ENCODE data around the gene IQGAP1. TPM values are rescaled to one million over a fixed set of nuclear protein-coding genes. Genes with fewer than 3 reads are reported as not detected.

Gene IQGAP1
- total and polyA plus RNA-seq, 5 donors = 30.0 to 57.9 (median 53.6) TPM

GRCh38 chr15:90375071-90375470 is 13.0 kb upstream of the IQGAP1 start:
- Histone ChIP-seq H3K4me1 (ENCODE audit: control insufficient read depth, insufficient read depth, low read length) (no peaks in the 10 kb centered on the region), H3K4me3 (ENCODE audit: low read length) (no peak overlapping the region), H3K9me3 (ENCODE audit: control insufficient read depth, low read length) (no peaks in the 10 kb centered on the region), H3K27ac (ENCODE audit: low read length) (no peak overlapping the region), H3K27me3 (ENCODE audit: control insufficient read depth, insufficient read depth) (no peaks in the 10 kb centered on the region)
- ATAC-seq = no peak
- intact Hi-C loops (cut with DNase I) = no loop called here
- no peak for DNase-seq
- 97% methylated on average over 7 of the region's 7 CpGs for WGBS

- 68% methylated on average over 6 of the region's 6 CpGs for WGBS
- intact Hi-C loops (cut with DNase I) = no loop called here
- H3K4me3 ChIP-seq (ENCODE audit: low read length) = no peak overlapping the region
- ATAC-seq = peak in 1 of 2 donors; percentile 64
- no peaks in the 10 kb centered on the region for H3K9me3 ChIP-seq (ENCODE audit: control insufficient read depth, low read length)
- H3K27ac ChIP-seq (ENCODE audit: low read length) = peak overlapping the region; percentile 56
- peak in 1 of 3 donors; percentile 41 for DNase-seq
- H3K4me1 ChIP-seq (ENCODE audit: control insufficient read depth, insufficient read depth, low read length) = no peaks in the 10 kb centered on the region
- no peaks in the 10 kb centered on the region for H3K27me3 ChIP-seq (ENCODE audit: control insufficient read depth, insufficient read depth)
These were observed 11.3 kb upstream of the IQGAP1 start for GRCh38 chr15:90376789-90377188.

GRCh38 chr15:90379263-90379662 is 8.8 kb upstream of the IQGAP1 start:
- Histone ChIP-seq H3K4me1 (ENCODE audit: control insufficient read depth, insufficient read depth, low read length) (no peaks in the 10 kb centered on the region), H3K27me3 (ENCODE audit: control insufficient read depth, insufficient read depth) (no peaks in the 10 kb centered on the region), H3K27ac (ENCODE audit: low read length) (no peak overlapping the region), H3K9me3 (ENCODE audit: control insufficient read depth, low read length) (no peaks in the 10 kb centered on the region), H3K4me3 (ENCODE audit: low read length) (no peak overlapping the region)
- ATAC-seq (no peak), DNase-seq (no peak)
- 90% methylated on average over 3 of the region's 3 CpGs for WGBS
- intact Hi-C loops (cut with DNase I) = no loop called here

GRCh38 chr15:90381515-90381914 is 6.5 kb upstream of the IQGAP1 start:
- H3K9me3 ChIP-seq (ENCODE audit: control insufficient read depth, low read length) = no peaks in the 10 kb centered on the region
- intact Hi-C loops (cut with DNase I) = no loop called here
- ATAC-seq (no peak), DNase-seq (no peak)
- no peak overlapping the region for H3K4me3 ChIP-seq (ENCODE audit: low read length)
- H3K27ac ChIP-seq (ENCODE audit: low read length) = no peak overlapping the region
- H3K4me1 ChIP-seq (ENCODE audit: control insufficient read depth, insufficient read depth, low read length) = peaks cover 2% of the 10 kb centered on the region
- no peaks in the 10 kb centered on the region for H3K27me3 ChIP-seq (ENCODE audit: control insufficient read depth, insufficient read depth)

- no peak overlapping the region for H3K4me3 ChIP-seq (ENCODE audit: low read length)
- H3K27me3 ChIP-seq (ENCODE audit: control insufficient read depth, insufficient read depth) = no peaks in the 10 kb centered on the region
- H3K27ac ChIP-seq (ENCODE audit: low read length) = no peak overlapping the region
- no peaks in the 10 kb centered on the region for H3K9me3 ChIP-seq (ENCODE audit: control insufficient read depth, low read length)
- ATAC-seq (no peak), DNase-seq (no peak)
- H3K4me1 ChIP-seq (ENCODE audit: control insufficient read depth, insufficient read depth, low read length) = peaks cover 2% of the 10 kb centered on the region
- intact Hi-C loops (cut with DNase I) = no loop called here
These were observed 5.7 kb upstream of the IQGAP1 start for GRCh38 chr15:90382320-90382719.

GRCh38 chr15:90386221-90386620 is 1.8 kb upstream of the IQGAP1 start:
- Histone ChIP-seq H3K27ac (ENCODE audit: low read length) (no peak overlapping the region), H3K4me1 (ENCODE audit: control insufficient read depth, insufficient read depth, low read length) (peaks cover 6% of the 10 kb centered on the region), H3K27me3 (ENCODE audit: control insufficient read depth, insufficient read depth) (no peaks in the 10 kb centered on the region), H3K9me3 (ENCODE audit: control insufficient read depth, low read length) (no peaks in the 10 kb centered on the region), H3K4me3 (ENCODE audit: low read length) (no peak overlapping the region)
- ATAC-seq = no peak
- WGBS = 44% methylated on average over 2 of the region's 2 CpGs
- no peak for DNase-seq
- intact Hi-C loops (cut with DNase I) = no loop called here

GRCh38 chr15:90388462-90389380 is 679 bp downstream of the IQGAP1 start:
- no peaks in the 10 kb centered on the region for H3K9me3 ChIP-seq (ENCODE audit: control insufficient read depth, low read length)
- 2% methylated on average over 52 of the region's 52 CpGs for WGBS
- ATAC-seq = peak; percentile 64 to 66
- DNase-seq = peak; percentile 79 to 91 (median 89)
- H3K4me3 ChIP-seq (ENCODE audit: low read length) = peak overlapping the region; percentile 94
- intact Hi-C loops (cut with DNase I) = no loop called here
- H3K27ac ChIP-seq (ENCODE audit: low read length) = peak overlapping the region; percentile 96
- H3K4me1 ChIP-seq (ENCODE audit: control insufficient read depth, insufficient read depth, low read length) = peaks cover 8% of the 10 kb centered on the region
- no peaks in the 10 kb centered on the region for H3K27me3 ChIP-seq (ENCODE audit: control insufficient read depth, insufficient read depth)

GRCh38 chr15:90389513-90389912 is 1.5 kb downstream of the IQGAP1 start:
- WGBS = 57% methylated on average over 6 of the region's 6 CpGs
- H3K27me3 ChIP-seq (ENCODE audit: control insufficient read depth, insufficient read depth) = no peaks in the 10 kb centered on the region
- H3K4me1 ChIP-seq (ENCODE audit: control insufficient read depth, insufficient read depth, low read length) = peaks cover 11% of the 10 kb centered on the region
- ATAC-seq (no peak), DNase-seq (peak in 1 of 3 donors; percentile 42)
- peak overlapping the region; percentile 94 for H3K4me3 ChIP-seq (ENCODE audit: low read length)
- intact Hi-C loops (cut with DNase I) = no loop called here
- H3K27ac ChIP-seq (ENCODE audit: low read length) = peak overlapping the region; percentile 48
- no peaks in the 10 kb centered on the region for H3K9me3 ChIP-seq (ENCODE audit: control insufficient read depth, low read length)

- peaks cover 11% of the 10 kb centered on the region for H3K4me1 ChIP-seq (ENCODE audit: control insufficient read depth, insufficient read depth, low read length)
- ATAC-seq (no peak), DNase-seq (no peak)
- 91% methylated on average over 1 of the region's 1 CpG for WGBS
- H3K27me3 ChIP-seq (ENCODE audit: control insufficient read depth, insufficient read depth) = no peaks in the 10 kb centered on the region
- intact Hi-C loops (cut with DNase I) = no loop called here
- H3K4me3 ChIP-seq (ENCODE audit: low read length) = no peak overlapping the region
- no peaks in the 10 kb centered on the region for H3K9me3 ChIP-seq (ENCODE audit: control insufficient read depth, low read length)
- no peak overlapping the region for H3K27ac ChIP-seq (ENCODE audit: low read length)
These were observed 5.0 kb downstream of the IQGAP1 start for GRCh38 chr15:90393040-90393439.

- Histone ChIP-seq H3K27me3 (ENCODE audit: control insufficient read depth, insufficient read depth) (no peaks in the 10 kb centered on the region), H3K4me1 (ENCODE audit: control insufficient read depth, insufficient read depth, low read length) (peaks cover 11% of the 10 kb centered on the region), H3K4me3 (ENCODE audit: low read length) (no peak overlapping the region), H3K27ac (ENCODE audit: low read length) (no peak overlapping the region), H3K9me3 (ENCODE audit: control insufficient read depth, low read length) (no peaks in the 10 kb centered on the region)
- 97% methylated on average over 1 of the region's 1 CpG for whole genome bisulfite sequencing
- no peak for ATAC-seq
- DNase-seq = no peak
- intact Hi-C loops (cut with DNase I) = no loop called here
These were observed 6.0 kb downstream of the IQGAP1 start for GRCh38 chr15:90394074-90394473.

- H3K4me1 ChIP-seq (ENCODE audit: control insufficient read depth, insufficient read depth, low read length) = peaks cover 7% of the 10 kb centered on the region
- WGBS = 95% methylated on average over 12 of the region's 12 CpGs
- no peak for DNase-seq
- no peak overlapping the region for H3K27ac ChIP-seq (ENCODE audit: low read length)
- ATAC-seq = peak in 1 of 2 donors; percentile 28
- H3K4me3 ChIP-seq (ENCODE audit: low read length) = no peak overlapping the region
- H3K9me3 ChIP-seq (ENCODE audit: control insufficient read depth, low read length) = no peaks in the 10 kb centered on the region
- H3K27me3 ChIP-seq (ENCODE audit: control insufficient read depth, insufficient read depth) = no peaks in the 10 kb centered on the region
- intact Hi-C loops (cut with DNase I) = no loop called here
These were observed 6.9 kb downstream of the IQGAP1 start for GRCh38 chr15:90394748-90395442.
